Activated naive CD4-positive, alpha-beta T cell treated with anti-CD3 and anti-CD28 coated beads for 36 hours (primary cell): Measurements from ENCODE around the gene MAP3K20. TPM values are rescaled to one million over a fixed set of nuclear protein-coding genes. Genes with fewer than 3 reads are reported as not detected.
"Not testable (repeated sequence)": the region's sequence is repeated elsewhere in the genome, so short reads cannot be mapped to it uniquely, and the experiment has no call there.

Source experiments
- CTCF ChIA-PET: fragments of 350-600 bp; sonication (Branson Sonifier 250); formaldehyde crosslinking; loops from one replicate; lab custom pipeline; 2021; ENCODE audit warnings: antibody characterized with exemption; lab: Charles Lee
- DNase-seq: peaks from one replicate; pipeline ENCODE4 v3.0.0-alpha.2; 2020
- H3K27ac Mint-ChIP-seq: one replicate; pipeline ENCODE4 v1.8.0; 2021; ENCODE audit warnings: mild to moderate bottlenecking, mixed read lengths
- H3K27me3 Mint-ChIP-seq: one replicate; pipeline ENCODE4 v1.8.0; 2021; ENCODE audit warnings: low read depth, mixed read lengths
- H3K36me3 Mint-ChIP-seq: one replicate; pipeline ENCODE4 v1.8.0; 2021; ENCODE audit warnings: low read depth, mixed read lengths
- H3K4me1 Mint-ChIP-seq: one replicate; pipeline ENCODE4 v1.8.0; 2021; ENCODE audit warnings: low read depth, mixed read lengths
- H3K4me3 Mint-ChIP-seq: one replicate; pipeline ENCODE4 v1.8.0; 2021; ENCODE audit warnings: mild to moderate bottlenecking, moderate library complexity, mixed read lengths
- H3K9me3 Mint-ChIP-seq: one replicate; pipeline ENCODE4 v1.8.0; 2021; ENCODE audit warnings: mixed read lengths
- intact Hi-C: fragments of 100-400 bp; cut with micrococcal nuclease; formaldehyde crosslinking; loops from one replicate; pipeline ENCODE4 v1.15.1; 2023
- total RNA-seq, 2 experiments: library from RNA; stranded (reverse); gene quantifications; one replicate each; pipeline ENCODE4 v1.2.3, GENCODE V29; 2021

The MAP3K20 gene
- total RNA-seq, 2 experiments from 2014 or later = 3.0 to 3.7 TPM

DNA sequence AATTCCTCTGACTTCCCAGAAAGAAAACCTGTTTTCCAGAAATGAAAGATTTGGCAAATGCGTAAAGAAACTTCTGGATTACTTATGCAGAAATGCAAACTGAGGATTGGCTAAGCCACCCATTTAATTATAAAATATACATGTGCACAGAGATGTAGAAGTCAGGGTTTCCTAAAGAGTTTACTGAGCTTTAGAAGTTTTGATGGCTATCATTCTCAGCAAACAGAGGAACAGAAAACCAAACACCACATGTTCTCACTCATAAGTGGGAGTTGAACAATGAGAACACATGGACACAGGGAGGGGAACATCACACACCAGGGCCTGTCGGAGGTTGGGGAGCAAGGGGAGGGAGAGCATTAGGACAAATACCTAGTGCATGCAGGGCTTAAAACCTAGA is 37.4 kb upstream of the MAP3K20 start:
- CTCF ChIA-PET = interaction anchor here (0.9 to 1.1 kb wide), 2 partner anchors 11 to 172 kb away, joined by 3 read pairs; no protein-coding TSS in a partner anchor
- not testable (repeated sequence) for H3K9me3 Mint-ChIP-seq, DNase-seq

DNA sequence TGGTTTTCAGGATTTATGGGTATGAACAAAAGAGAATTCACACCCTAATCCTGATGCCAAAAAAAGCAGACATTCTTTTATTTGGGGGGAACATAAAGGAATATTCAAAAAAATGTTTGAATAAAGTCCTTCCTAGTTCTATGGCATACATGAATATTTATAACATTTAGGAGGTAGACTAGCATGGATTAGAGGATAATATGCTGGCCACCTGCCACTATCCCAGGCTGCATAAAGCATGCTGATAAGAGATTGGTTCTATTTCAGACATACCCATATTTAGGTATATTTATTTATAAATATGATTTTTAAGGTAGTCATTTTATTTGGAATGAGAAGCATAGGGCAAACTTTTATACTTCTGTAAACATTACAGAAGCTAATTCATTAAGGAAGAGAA is 34.9 kb upstream of the MAP3K20 start:
- no peak for DNase-seq
- no peaks in the 10 kb centered on the region for H3K4me1 Mint-ChIP-seq
- no peaks in the 10 kb centered on the region for H3K27me3 Mint-ChIP-seq
- intact Hi-C loops = loop anchor here (10.0 kb wide), 1 partner anchor 394 kb away; no protein-coding TSS in a partner anchor
- no peak overlapping the region for H3K4me3 Mint-ChIP-seq
- H3K36me3 Mint-ChIP-seq = no peaks in the 10 kb centered on the region
- CTCF ChIA-PET = interaction anchor here (1.7 kb wide), 1 partner anchor 13 kb away, joined by 3 read pairs; no protein-coding TSS in a partner anchor
- no peak overlapping the region for H3K27ac Mint-ChIP-seq
- no peaks in the 10 kb centered on the region for H3K9me3 Mint-ChIP-seq

More for the DNA sequence above, 37.4 kb upstream of the MAP3K20 start:
- H3K27me3 Mint-ChIP-seq, H3K27ac Mint-ChIP-seq, H3K4me3 Mint-ChIP-seq, H3K4me1 Mint-ChIP-seq, intact Hi-C loops, H3K36me3 Mint-ChIP-seq: not testable (repeated sequence)

DNA sequence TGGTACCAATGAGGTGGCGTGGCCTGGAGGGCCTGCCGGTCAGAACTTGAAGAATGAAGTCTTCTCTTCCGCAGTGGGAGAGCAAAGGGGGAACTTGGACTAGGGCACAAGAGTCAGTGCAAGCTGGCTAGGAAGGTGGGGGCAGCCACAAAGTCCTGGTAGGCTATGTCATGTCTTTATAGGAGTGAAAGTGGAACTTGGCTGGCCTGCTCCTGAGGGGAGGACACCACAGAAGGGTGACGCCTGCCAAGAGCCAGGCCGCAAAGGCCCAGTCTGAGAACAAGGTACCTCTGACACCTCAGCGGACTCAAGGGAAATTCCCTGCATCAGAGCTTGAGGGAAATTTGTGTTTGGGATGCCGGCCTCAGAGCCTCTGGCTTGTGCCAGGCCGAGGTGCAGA is 32.2 kb upstream of the MAP3K20 start:
- no peak overlapping the region for H3K27ac Mint-ChIP-seq
- H3K4me3 Mint-ChIP-seq = no peak overlapping the region
- H3K4me1 Mint-ChIP-seq = peaks cover 2% of the 10 kb centered on the region
- DNase-seq = no peak
- CTCF ChIA-PET = no interaction called here
- H3K27me3 Mint-ChIP-seq = no peaks in the 10 kb centered on the region
- intact Hi-C loops = loop anchor here (10.0 kb wide), 1 partner anchor 391 kb away; no protein-coding TSS in a partner anchor
- no peaks in the 10 kb centered on the region for H3K9me3 Mint-ChIP-seq
- no peaks in the 10 kb centered on the region for H3K36me3 Mint-ChIP-seq

DNA sequence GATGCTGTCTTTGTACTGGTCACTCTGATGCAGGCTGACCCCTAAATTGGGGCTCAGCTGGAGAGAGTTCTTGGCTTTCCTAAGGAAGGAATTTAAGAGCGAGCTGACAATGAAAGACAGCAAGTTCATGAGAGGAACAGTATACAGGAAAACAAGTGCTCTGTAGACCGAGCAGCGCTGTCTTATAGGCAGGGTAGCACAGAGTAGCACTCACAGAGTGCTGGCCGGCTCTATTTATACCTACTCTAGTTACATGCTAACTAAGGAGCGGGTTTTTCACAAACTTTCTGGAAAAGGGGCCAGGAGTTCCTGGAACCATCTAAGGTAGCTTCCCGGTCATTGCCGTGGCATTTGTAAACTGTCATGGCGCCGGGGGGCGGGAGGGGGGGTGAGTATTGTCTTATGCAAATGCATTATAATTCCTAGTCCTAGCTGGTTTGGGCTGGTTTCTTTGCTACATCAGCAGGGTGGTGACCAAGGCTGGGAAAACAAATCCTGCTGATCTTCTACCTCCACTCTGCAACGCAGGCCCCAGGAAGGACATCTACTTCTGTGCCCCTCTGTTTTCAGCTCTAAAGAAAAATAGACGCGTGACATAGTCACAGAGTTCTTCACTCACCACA is 31.6 kb upstream of the MAP3K20 start:
- no peak for DNase-seq
- CTCF ChIA-PET = interaction anchor here (0.6 kb wide), 1 partner anchor 12 kb away, joined by 3 read pairs; no protein-coding TSS in a partner anchor
- Mint-ChIP-seq H3K9me3 (no peaks in the 10 kb centered on the region), H3K27me3 (no peaks in the 10 kb centered on the region), H3K27ac (no peak overlapping the region), H3K36me3 (no peaks in the 10 kb centered on the region), H3K4me3 (no peak overlapping the region), H3K4me1 (peaks cover 6% of the 10 kb centered on the region)
- intact Hi-C loops = loop anchor here (10.0 kb wide), 1 partner anchor 391 kb away; no protein-coding TSS in a partner anchor

DNA sequence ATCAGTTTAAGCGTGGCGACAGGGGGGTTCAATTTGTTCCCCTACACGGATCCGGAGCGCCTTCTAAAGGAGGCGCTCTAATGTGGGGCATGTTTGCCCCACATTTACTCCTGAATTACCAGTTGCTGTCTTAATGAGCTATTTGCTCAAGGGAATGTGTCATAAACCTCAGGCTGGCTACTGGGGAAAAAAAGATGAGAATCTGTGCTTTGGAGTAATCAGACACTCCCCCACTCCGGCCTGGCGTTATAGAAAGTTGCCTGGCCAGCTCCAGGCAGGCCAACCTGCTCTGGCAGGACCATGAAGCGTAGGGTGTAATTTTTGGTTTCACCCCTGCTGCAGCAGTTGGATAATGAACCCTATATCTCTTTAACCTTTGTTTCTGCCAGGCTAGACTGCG is 31.0 kb upstream of the MAP3K20 start:
- Mint-ChIP-seq H3K27me3 (no peaks in the 10 kb centered on the region), H3K36me3 (no peaks in the 10 kb centered on the region), H3K4me3 (no peak overlapping the region), H3K4me1 (peaks cover 12% of the 10 kb centered on the region), H3K9me3 (no peaks in the 10 kb centered on the region), H3K27ac (no peak overlapping the region)
- intact Hi-C loops = loop anchor here (5.0 to 10.0 kb wide), 2 partner anchors 308 to 390 kb away; partner anchors contain the start of gene CDCA7
- no peak for DNase-seq
- CTCF ChIA-PET = interaction anchor here (0.6 kb wide), 1 partner anchor 11 kb away, joined by 3 read pairs; no protein-coding TSS in a partner anchor

DNA sequence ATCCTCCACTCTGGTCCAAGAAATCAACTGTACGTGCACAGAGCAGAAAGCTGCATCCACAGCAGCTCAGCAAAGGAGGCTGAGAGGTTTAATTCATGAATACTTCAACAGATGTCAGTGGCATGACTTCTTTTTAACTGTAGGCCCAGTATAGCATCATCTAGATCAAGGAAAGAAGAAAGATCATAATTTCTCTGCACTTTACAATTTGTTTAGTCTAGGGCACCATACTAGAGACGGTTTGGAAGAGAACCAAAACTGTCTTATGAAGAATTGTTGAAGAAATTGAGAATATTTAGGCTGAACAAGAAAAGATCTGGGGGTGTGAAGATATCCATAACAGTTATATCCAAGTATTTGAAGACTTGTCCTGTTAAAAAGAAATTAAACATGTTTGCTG is 30.5 kb upstream of the MAP3K20 start:
- Mint-ChIP-seq H3K4me3 (no peak overlapping the region), H3K27ac (no peak overlapping the region), H3K4me1 (peaks cover 13% of the 10 kb centered on the region), H3K9me3 (no peaks in the 10 kb centered on the region), H3K27me3 (no peaks in the 10 kb centered on the region), H3K36me3 (no peaks in the 10 kb centered on the region)
- no peak for DNase-seq
- intact Hi-C loops = loop anchor here (5.0 to 10.0 kb wide), 2 partner anchors 307 to 390 kb away; partner anchors contain the start of gene CDCA7
- CTCF ChIA-PET = no interaction called here

DNA sequence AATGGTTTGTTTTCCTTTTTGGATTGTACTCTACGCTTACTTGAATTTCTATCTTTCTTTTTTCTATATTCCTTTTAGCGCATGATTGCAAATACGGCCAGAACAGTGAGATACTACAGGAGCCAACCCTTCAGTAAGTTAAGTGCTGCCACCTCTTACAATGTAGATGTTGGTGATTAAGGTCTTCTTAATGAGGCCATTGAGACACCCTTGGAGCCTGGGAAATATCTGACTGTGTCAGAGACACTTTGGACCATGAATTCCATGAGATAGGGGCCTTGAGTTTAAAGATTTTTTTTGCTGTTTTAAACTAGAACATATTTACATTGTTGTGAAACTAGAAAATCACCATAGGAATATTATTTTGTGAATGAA is 27.1 kb upstream of the MAP3K20 start:
- Mint-ChIP-seq H3K27me3 (peaks cover 10% of the 10 kb centered on the region), H3K4me3 (no peak overlapping the region), H3K9me3 (no peaks in the 10 kb centered on the region), H3K36me3 (no peaks in the 10 kb centered on the region), H3K27ac (no peak overlapping the region), H3K4me1 (peaks cover 13% of the 10 kb centered on the region)
- intact Hi-C loops = loop anchor here (2.0 to 10.0 kb wide), 5 partner anchors 26 to 386 kb away; partner anchors contain the start of genes CDCA7 and MAP3K20
- no peak for DNase-seq
- CTCF ChIA-PET = interaction anchor here (0.6 kb wide), 1 partner anchor 22 kb away, joined by 3 read pairs; no protein-coding TSS in a partner anchor

DNA sequence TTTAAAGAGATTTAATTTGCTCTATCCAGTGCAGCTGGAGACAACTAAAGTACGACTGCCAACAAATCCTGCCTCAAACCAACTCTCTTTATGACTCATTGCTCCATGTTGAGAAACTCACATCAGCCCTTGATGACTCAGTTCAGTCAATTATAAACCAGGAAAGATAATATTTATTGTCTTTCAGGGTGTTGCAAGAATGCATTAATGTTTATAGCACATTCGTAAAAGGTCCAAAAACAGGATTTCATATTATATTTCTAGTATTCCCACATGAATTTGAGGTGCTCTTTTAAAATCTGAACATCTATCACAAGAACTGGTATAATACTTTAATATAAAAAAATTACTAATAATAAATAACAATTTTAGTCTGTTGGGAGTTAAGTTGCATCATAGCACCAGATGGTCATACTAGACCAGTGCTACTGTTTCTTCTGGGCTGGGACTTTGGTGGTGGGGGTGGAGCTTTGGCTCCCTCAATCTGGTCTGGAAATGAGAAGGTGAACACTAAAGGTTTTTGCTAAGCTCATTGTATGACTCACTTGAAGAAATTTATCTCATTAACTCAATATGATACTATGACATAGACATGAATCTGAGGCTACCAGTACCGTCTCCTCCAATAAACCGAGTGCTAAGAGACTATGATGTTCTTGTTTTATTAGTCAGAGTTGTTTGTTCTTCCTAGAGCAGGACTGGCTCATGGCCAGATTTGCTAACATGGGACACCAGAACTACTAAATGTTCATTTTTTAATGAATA is 26.6 kb upstream of the MAP3K20 start:
- Mint-ChIP-seq H3K27me3 (peaks cover 12% of the 10 kb centered on the region), H3K4me3 (peak overlapping the region; percentile 2), H3K36me3 (no peaks in the 10 kb centered on the region), H3K9me3 (no peaks in the 10 kb centered on the region), H3K4me1 (peaks cover 13% of the 10 kb centered on the region), H3K27ac (no peak overlapping the region)
- DNase-seq = peak; percentile 59
- intact Hi-C loops = loop anchor here (1.0 to 10.0 kb wide), 7 partner anchors 26 to 386 kb away; partner anchors contain the start of genes CDCA7 and MAP3K20
- CTCF ChIA-PET = interaction anchor here (0.6 to 1.2 kb wide), 4 partner anchors 9 to 22 kb away, joined by 3 read pairs; no protein-coding TSS in a partner anchor

DNA sequence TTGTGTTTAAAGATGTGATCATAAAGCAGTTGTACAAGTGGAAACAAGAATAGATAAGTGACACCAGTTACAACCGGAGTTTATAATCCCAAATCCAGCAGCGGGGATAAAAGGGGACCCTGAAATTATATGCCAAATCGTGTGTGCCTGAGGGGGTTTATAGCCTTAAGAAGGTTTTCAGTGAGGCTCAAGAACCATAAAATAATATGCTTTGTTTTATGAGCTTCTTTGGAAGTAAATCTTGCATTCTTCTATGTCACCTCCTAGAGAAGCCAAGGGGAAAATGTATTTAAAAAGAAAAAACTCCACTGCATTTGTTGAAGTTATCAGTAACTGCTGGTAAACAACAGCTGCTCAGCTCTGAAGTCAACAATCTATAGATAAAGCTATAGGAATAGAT is 25.8 kb upstream of the MAP3K20 start:
- CTCF ChIA-PET = interaction anchor here (0.6 to 1.2 kb wide), 4 partner anchors 9 to 23 kb away, joined by 3 to 5 read pairs (median 3); no protein-coding TSS in a partner anchor
- Mint-ChIP-seq H3K36me3 (no peaks in the 10 kb centered on the region), H3K4me1 (peaks cover 13% of the 10 kb centered on the region), H3K4me3 (no peak overlapping the region), H3K27me3 (peaks cover 12% of the 10 kb centered on the region), H3K27ac (no peak overlapping the region), H3K9me3 (no peaks in the 10 kb centered on the region)
- DNase-seq = no peak
- intact Hi-C loops = loop anchor here (1.0 to 10.0 kb wide), 7 partner anchors 25 to 385 kb away; partner anchors contain the start of genes CDCA7 and MAP3K20

DNA sequence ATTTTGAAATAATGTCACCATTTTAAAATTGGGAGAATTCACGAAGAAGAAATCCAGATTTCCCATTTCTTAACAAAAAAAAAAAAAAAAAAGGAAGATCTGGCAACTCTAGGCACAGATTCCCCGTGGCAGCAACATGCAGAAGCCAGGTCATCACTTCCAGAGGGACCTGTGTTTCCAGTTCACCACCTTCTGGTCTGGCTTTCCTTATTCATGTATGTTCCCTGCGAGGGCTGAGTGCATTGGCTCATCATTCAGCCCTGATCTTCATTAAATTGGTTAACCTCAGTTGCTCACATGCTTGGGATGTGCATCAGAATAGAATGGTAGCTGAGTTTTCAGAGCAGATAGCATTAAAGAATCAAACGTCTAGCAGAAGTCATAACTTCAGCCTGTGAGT is 25.0 kb upstream of the MAP3K20 start:
- no peak for DNase-seq
- Mint-ChIP-seq H3K4me1 (peaks cover 13% of the 10 kb centered on the region), H3K4me3 (no peak overlapping the region), H3K36me3 (no peaks in the 10 kb centered on the region), H3K27me3 (peaks cover 15% of the 10 kb centered on the region), H3K9me3 (no peaks in the 10 kb centered on the region), H3K27ac (no peak overlapping the region)
- intact Hi-C loops = no loop called here
- CTCF ChIA-PET = no interaction called here

DNA sequence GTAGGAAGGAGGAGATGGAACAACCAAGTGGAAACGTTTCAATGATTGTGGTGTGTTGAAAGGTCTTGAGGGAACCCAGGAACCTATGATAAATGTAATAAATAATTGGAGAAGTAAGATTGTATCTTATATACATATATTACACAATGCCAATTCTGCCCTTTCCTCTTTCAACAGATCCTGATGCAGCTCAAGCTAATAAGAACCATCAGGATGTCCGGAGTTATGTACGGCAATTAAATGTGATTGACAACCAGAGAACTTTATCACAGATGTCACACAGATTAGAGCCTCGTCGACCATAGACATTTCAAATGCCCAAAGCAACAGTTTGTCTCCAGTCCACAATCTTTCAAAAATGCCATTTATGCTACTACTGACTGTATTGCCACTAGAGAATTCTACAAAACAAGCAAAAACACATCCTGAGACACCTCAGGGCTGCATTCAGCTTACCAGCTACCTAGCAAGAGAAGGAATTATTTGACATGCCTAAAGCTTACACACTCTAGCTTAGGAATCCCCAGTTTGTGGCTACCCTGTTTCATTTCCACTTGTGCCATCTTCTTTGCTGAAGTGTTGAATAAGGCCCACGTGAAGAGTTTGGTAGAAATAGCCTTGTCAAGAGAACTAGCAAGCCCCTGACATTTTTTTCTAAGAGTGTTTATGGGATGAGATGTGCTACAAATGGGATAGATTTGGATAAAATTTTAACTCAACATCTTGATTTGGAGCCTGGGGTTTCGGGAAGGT is 24.0 kb upstream of the MAP3K20 start:
- CTCF ChIA-PET = no interaction called here
- no peaks in the 10 kb centered on the region for H3K36me3 Mint-ChIP-seq
- DNase-seq = no peak
- no peaks in the 10 kb centered on the region for H3K9me3 Mint-ChIP-seq
- peaks cover 13% of the 10 kb centered on the region for H3K4me1 Mint-ChIP-seq
- H3K4me3 Mint-ChIP-seq = no peak overlapping the region
- peaks cover 16% of the 10 kb centered on the region for H3K27me3 Mint-ChIP-seq
- intact Hi-C loops = no loop called here
- H3K27ac Mint-ChIP-seq = no peak overlapping the region
